Jurkat, Clone E6-1 (cell line): ENCODE data around the gene ARL4C. TPM values are rescaled to one million over a fixed set of nuclear protein-coding genes. Genes with fewer than 3 reads are reported as not detected.

Experiments used
- DNase-seq: peaks from one replicate; pipeline ENCODE4 v3.0.0-alpha.2; 2011; ENCODE audit warnings: low read depth, low spot score
- H3K4me3 ChIP-seq: 2 replicates; pipeline ENCODE4 v1.5.1; 2011; ENCODE audit warnings: mild to moderate bottlenecking, low read length, control low read depth, moderate library complexity
- polyA plus RNA-seq: library from polyadenylated mRNA; unstranded; fragments of >200 nt; gene quantifications from one replicate; pipeline ENCODE4 v1.2.1, GENCODE V29; 2012; ENCODE audit warnings: missing spikeins; ENCODE audit not compliant: insufficient read length, insufficient read depth

ARL4C gene, protein sequence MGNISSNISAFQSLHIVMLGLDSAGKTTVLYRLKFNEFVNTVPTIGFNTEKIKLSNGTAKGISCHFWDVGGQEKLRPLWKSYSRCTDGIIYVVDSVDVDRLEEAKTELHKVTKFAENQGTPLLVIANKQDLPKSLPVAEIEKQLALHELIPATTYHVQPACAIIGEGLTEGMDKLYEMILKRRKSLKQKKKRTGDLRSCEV
- 54.2 TPM for polyA plus RNA-seq

DNA sequence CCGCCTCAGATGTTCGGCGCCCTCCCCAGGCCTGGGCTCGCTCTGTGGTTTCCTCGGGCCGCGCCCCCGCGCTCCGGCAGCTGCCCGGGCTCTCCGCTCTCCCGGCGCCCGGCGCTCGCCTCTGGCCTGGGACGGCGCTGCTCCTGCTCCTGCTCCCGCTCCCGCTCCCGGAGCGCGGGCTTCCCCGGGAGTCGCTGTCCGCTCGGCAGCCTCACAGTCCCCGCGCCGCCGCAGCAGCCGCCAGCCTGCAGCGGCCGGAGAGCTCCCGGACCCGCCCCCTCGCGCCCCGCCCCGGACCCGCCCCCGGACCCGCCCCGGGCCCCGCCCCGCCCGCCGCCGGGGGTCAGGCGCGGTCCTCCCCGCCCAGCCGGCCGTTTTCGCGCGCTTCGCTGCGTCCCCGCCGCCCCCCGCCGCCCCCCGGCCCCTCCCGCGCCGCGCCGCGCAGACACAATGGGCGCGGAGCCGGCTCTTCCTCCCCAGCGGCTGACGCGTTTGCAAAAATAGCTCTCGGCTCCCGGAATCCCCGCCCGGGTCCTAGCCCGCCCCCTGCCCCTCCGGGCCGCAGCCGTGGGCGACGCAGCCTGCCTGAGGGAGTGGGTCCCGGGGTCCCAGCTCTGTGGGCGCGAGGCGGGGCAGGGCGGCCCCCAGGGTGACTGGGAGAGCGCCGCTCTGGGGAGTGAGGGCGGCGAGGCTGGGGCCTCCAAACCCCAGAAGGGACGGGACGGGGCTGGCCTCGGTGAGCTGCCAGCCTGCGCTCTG lies at the start of gene ARL4C:
ARL4C (minus strand) TSS at position 247 of the 759 bp plus-strand sequence. CDS start 495 bp downstream, outside the sequence.
- peak within 1 kb of the TSS; percentile 90 for H3K4me3 ChIP-seq
- no peak for DNase-seq

DNA sequence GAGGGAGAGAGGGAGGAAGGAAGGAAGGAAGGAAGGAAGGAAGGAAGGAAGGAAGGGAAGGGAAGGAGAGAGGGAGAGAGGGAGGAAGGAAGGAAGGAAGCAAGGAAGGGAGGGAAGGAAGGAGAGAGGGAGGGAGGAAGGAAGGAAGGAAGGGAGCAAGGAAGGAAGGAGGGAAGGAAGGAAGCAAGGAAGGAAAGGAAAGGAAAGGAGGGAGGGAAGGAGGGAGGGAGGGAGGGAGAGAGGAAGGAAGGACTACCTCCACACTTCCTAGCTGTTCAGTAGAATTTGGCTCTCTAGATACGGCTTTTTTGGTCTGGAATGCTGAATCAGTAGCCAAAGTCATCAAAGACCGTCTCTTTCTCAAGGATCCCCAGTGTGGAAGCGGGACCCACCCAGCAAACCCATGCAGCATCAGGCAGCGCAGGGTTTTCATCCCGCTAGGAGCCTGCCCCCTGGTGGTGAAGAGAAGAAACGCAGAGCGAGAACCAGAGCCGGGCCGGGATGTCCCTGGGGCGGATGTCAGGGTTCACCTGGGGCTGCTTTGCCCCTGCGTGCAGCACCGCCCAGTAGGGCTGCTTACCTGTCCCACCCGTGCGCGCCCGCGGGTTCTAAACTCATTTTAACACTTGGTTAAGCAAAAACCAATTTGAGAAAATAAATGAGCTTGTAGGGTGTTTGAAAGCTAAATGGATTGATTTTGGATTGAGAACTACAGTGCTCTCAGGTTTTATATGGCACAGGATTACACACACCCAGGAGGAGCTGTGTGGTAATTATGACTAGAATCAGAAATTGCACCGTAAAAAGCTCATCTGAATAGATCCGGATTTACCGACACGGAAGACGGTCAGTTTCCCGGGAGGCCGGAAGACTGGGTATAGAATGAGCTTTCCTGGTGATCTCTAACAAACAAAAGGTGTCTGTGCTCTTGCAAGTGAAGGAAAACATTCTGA lies 48.1 kb upstream of the ARL4C start:
- H3K4me3 ChIP-seq = no peak overlapping the region
- DNase-seq = peak; percentile 46

DNA sequence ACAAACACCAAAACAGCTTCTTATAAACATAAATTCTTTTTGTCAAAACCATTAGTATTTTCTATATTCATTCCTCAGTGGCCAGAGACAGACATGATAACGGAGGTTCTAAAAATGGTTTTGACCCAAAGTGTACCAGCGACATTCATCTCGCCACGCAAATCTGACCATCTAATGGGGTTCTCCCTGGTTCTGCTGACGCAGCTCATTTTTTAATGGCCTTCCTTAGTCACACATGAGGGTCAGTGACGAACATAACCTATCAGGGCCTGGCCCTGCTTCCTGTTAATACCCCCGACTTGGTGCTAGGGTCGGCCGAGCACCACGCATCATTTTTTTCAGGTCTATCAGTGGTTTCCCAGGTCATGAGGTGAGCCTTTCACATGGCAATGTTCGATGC lies 45.9 kb upstream of the ARL4C start:
- H3K4me3 ChIP-seq = no peak overlapping the region
- DNase-seq = no peak

DNA sequence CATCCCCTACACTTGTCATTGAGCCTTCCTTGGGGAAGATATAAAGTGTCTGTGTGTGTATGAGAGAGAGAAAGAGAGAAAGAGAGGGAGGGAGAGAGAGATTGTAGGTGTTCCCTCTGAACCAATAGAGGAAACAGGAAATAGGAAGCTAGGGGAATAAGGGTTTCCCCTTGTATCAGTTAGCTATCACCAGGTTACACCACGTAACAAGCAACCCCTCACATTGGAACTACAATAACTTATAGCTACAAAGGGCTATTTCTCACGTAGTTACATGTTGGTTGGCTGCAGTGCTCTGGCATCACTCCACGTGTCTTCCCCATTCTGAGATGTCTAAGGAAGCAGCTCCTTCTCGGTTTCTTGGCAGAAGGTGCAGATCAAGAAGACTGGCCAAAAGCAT lies 41.0 kb upstream of the ARL4C start:
- no peak for DNase-seq
- no peak overlapping the region for H3K4me3 ChIP-seq

DNA sequence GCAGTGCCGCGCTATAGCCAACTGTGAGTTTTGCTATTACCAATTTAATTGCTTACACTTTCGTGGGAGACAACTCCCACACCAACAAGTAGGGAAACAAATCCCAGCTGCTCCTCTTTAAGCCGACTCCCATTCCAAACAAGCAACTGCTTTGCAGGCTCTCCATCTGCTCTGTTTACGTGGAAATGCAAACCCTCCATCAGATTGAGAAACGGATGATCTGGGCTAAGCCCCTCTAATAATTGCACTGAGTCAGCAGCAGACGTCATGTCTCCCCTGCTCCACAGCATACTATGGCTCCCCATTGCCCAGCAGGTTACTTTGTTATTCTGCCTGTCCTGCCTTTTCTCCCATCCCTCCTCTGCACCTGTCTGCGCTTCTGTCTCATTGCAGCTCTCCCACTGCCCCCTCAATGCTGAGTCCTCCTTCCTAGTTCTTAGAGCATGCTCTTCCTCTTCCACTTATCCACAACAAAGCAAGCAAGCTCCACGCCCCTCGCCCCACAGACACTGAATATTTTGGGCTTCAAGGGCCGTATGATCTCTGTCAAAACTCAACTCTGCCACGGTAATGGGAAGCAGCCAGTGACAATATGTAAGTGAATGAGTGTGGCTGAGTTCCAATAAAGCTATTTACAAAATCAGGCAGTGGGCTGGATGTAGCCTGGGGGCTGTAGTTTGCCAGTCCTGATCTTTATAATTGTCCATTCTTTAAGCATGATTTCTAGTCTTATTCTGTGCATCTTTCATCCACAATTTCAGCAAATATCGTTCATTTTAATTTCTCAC lies 39.5 kb upstream of the ARL4C start:
- H3K4me3 ChIP-seq = no peak overlapping the region
- no peak for DNase-seq

DNA sequence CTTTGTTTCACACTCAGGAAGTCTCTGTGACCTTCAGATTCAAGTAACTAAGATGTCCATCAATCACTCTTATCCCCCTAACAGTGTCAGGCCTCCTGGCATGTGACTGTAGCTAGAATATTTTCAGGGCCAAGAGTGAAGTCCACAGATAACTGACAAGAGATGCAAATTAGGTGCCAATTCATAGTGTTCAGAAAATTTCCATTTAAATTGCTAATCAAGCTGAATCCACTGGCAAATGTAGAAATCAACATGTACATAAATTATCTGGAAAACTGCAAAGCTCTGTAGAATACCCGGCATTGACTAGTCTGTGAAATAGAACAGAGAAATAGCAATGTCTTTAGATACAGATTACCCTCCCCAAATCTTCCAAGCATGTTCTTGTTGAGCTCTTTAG lies 38.6 kb upstream of the ARL4C start:
- no peak overlapping the region for H3K4me3 ChIP-seq
- DNase-seq = no peak

DNA sequence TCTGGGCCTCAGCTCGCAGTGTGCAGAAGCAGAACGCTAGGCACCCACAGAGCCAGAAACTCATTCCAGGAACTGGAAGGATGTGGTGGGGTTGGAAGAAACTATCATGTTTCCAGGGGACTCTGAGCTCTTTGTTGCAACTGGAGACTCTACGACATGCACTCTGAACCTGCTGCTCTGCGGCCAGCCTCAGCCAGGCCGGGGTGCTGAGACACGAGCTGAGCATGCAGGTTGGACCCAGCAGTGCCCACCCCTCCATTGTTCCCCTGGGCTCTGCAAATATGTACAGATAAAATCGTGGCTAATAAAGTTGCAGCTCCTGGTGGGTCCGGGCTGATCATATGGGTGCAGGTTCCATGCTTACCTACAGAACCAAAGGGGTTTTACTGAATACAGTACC lies 37.6 kb upstream of the ARL4C start:
- H3K4me3 ChIP-seq = no peak overlapping the region
- DNase-seq = no peak

DNA sequence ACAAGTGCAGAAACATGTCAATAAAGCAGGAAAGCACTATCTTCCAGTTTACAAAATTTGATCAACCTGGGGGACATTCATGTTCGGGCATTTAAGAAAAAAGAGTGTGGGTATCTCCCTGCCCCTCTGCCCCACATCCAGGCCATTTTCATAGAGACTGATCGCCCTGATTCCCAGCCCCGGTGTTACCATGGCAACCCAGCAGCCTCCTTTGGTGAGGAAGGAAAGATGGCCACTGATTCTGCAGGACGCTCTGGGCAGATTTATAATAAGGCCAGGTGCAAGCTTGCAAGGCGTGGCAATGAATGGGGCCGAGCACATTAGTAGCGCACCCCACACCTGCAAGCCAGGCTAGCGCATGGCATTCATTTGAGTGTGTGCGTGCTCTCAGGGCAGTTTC lies 36.7 kb upstream of the ARL4C start:
- H3K4me3 ChIP-seq = no peak overlapping the region
- no peak for DNase-seq

DNA sequence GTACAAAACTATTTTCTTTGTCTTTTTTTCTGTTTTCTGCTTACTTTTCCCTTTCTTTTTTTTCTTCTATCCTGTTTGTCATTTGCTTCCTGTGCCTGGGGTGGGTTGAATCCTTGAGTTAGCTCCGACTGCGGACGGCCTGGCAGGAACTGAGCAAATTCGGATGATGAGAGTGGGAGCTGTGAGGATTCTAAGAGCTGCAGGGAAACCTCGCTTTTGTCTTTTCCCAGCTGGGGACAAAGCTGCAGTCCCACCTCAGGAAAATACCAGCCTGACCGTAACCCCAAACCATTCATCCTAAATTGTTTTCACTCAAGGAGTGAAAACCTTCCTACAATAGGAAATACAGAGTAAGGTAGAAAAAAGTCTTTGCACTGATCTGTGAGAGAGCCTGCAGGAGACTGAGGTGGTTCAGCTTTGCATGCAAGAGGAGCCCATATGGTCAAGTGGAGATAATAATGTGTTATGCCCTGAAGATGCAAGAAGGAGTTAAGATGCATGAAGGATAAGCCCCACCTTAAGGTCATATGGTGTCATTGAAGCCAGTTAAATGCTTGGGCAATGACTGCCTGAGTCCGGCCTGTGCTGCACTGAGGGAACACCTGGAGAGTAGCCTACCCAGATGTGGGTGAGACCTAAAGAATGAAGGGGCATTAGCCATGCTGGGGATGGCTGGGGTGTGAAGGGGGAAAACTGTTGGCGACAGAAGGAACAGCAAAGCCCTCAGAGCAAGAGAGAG lies 31.7 kb upstream of the ARL4C start:
- DNase-seq = no peak
- no peak overlapping the region for H3K4me3 ChIP-seq

DNA sequence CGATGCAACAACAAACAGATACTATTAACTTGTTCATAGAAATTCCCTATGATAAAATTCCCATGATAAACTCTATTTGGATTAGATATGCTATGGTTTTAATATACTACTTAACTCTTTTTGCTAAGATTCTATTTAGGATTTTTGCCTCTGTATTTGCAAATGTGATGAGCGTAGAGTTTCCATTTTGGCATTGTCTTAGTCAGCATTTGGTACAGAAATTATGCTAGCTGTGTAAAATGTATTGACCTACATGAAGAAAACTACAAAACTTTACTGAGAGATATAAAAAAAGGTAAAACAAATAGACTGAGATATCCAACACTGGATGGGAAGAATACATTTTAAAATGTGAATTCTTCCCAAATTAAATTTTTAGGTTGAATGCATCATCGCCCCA lies 29.8 kb upstream of the ARL4C start:
- DNase-seq = no peak
- no peak overlapping the region for H3K4me3 ChIP-seq

DNA sequence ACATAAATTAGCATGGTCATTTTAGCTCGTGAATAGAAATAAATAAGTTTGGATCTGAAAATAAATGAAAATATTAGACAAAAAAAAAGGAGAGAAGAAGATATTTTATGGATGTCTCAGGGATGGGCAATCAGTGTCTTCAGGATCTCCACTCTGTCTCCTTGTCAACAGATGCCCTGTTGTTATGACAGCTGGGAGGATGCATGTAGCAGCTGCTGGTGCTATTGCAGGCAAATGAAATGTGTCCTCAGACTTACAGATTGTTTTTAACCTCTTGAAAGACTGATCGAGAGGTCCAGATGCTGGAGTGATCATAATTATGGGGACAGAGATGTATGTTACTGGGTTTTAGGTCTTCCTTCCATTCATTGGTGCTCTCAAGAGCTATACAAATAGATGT lies 24.7 kb upstream of the ARL4C start:
- DNase-seq = no peak

DNA sequence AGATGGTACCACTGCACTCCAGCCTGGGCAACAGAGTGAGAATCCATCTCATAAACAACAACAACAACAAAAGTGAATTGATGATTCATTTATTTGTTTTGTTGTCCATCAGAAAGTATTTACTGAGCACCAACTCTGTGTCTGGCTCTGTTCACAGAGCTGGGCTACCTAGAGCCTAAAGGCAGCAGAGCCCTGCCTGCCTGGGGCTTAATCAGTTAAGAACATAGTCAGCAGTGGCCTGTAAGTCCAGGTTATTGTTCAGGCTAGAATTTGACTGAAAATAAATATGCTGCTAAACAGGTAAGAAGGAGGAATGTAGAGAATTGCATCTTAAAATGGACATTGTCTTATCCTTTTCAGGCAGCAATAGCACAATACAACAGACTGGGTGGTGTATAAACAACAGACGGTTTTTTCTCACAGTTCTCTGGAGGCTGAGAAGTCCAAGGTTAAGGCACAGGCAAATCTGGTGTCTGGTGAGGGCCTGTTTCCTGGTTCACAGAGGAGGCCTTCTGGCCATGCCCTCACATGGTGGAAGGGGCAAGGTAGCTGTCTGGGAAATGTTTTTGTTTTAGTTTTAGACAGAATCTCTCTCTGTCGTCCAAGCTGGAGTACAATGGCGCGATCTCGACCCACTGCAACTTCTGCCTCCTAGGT lies 22.2 kb upstream of the ARL4C start:
- H3K4me3 ChIP-seq = no peak overlapping the region
- no peak for DNase-seq

More for the DNA sequence above, 24.7 kb upstream of the ARL4C start:
- no peak overlapping the region for H3K4me3 ChIP-seq

DNA sequence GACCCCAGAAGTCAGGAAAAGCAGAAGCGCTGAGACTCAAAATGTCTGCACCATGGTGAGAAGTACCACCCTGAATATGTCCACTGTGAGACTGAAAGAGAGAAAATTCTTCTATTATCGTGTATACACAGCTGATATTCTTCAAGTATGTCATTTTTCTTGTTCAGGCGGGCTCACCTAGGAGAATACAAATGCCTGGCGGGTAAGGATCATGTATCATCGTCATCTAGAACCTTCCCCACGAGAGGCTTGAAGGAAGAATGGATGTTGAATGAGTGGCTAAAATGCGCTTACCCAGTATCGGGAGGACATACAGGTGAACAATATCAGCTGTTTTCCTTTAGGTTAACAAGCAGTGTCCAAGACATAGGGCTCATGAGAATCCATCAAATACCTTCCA lies 21.1 kb upstream of the ARL4C start:
- no peak overlapping the region for H3K4me3 ChIP-seq
- DNase-seq = no peak

DNA sequence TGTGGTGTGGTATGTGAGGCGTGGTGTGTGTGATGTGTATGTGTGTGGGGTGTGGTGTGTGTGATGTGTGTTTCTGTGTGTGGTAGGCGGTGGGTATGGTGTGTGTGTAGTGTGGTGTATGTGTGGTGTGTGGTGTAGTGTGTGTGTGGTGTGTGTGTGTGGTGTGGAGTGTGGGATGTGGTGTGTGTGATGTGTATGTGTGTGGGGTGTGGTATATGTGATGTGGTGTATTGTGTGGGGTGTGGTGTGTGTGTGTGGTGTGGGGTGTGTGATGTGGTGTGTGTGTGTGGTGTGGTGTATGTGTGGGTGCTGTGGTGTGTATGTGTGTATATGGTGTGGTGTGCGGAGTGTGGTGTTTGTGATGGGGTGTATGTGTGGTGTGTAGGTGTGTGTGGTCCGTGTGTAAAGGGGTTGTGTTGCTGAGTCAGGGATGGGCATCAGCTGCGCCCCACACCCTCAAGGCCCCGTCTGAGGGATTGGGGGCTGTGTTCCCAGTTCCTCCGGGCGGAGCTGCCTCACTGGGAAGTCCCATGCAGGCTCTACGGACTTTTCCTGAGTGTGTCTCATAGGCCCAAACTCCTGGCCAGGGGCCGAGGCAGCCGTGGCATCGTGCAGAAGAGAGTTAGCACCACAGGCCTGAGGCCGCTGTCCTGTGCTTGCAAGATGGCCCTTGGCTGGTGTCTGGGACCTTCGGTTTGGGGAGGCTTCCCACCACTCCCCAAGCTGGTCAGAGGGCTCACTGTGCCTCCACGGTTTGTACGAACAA lies 18.2 kb upstream of the ARL4C start:
- H3K4me3 ChIP-seq = no peak overlapping the region
- DNase-seq = no peak

DNA sequence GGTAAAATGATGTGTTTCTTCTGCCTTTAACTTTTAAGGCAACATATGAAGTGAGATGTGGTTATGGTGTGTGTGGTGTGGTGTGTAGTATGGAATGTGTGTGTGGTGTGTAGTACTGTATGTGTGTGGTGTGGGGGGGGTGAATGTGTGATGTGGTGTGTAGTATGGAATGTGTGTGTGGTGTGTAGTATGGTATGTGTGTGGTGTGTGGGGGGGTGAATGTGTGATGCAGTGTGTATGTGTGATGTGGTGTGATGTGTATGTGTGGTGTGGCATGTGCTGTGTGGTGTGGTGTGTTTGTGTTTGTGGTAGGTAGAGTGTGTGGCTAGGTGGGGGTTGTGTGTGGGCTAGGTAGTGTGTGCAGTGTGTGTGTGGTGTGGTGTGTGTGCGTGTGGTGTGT lies 17.2 kb upstream of the ARL4C start:
- H3K4me3 ChIP-seq = no peak overlapping the region
- no peak for DNase-seq

DNA sequence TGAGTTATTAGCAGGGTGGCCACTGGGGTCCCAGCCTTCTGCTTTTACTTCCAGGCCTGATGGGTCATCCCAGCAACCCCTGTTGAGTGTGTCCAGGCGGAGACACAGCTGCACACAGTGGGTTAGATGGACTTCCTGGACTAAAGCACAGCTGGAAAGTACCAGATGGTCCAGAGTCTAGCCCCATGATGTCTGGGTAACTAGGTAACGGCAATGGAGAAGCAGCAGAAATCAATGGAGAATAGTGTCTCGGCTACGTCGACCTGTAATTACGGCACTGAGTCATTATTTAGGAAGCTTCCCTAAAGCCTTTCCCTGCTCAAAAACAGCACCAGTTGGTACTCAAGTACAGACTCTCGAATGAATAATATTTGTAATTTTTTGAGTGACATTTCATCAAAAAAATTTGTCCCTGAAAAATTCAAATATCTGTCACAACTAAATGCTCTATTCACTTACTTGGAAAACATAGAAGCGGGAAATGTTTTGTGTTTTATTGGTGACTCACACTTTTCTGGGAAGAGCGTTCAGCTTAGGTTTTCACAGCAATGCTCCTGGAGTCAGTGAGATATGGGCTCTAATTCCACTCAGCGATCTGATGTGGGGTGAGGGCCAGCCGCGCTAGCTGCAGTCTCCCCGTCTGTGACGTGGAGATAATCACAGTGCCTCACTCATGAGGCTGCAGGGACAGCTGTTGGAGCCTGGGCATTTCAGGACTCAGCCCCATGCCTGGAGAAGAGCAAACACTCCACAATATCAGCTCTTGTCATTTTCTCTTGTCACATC lies 16.2 kb upstream of the ARL4C start:
- DNase-seq = no peak
- H3K4me3 ChIP-seq = no peak overlapping the region

DNA sequence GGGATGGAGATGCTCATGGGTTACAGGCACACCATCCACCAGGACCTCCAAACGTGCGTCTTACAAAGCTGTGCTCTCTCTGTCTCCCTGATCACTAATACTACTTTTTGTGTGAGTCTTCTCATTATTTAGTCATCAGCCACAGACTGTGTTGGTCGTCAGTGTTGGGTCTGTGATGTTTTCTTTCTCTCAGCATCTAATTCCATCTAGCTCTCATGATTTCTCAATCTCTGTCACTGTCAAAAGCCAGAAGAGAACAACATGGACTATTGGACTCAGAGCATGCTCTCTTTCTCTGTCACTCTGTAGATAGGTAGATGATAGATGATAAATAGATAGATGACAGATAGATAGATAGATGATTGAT lies 6.0 kb upstream of the ARL4C start:
- no peak for DNase-seq
- H3K4me3 ChIP-seq = no peak overlapping the region
